Measurements from ENCODE around the gene C12orf42.

The C12orf42 gene

GRCh38 chr12:103279444-103279843, 216.3 kb downstream of the C12orf42 start:
- H3K9ac ChIP-seq: no peak overlapping the region
- no peaks in the 10 kb centered on the region for H3K79me2 ChIP-seq
- no peak overlapping the region for H3K27ac ChIP-seq
- H3K4me2 ChIP-seq (ENCODE audit: low read length): no peak overlapping the region
- H3K9me3 ChIP-seq (ENCODE audit: control insufficient read depth, low read length): no peaks in the 10 kb centered on the region
- H2AFZ ChIP-seq: no peak overlapping the region
- H3K27me3 ChIP-seq (ENCODE audit: control insufficient read depth, insufficient read depth, low read length): no peaks in the 10 kb centered on the region
- no peak overlapping the region for H3K4me3 ChIP-seq (ENCODE audit: low read depth, low read length)
- no peaks in the 10 kb centered on the region for H3K36me3 ChIP-seq (ENCODE audit: control insufficient read depth, insufficient read depth, low read length)
- no peak for TF ChIP-seq CTCF (IDR thresholded peaks at IDR 0.05)
- no peaks in the 10 kb centered on the region for H3K4me1 ChIP-seq

- H3K4me1 ChIP-seq: no peaks in the 10 kb centered on the region
- H3K4me2 ChIP-seq (ENCODE audit: low read length): no peak overlapping the region
- no peaks in the 10 kb centered on the region for H3K27me3 ChIP-seq (ENCODE audit: control insufficient read depth, insufficient read depth, low read length)
- H3K9ac ChIP-seq: no peak overlapping the region
- no peak overlapping the region for H3K4me3 ChIP-seq (ENCODE audit: low read depth, low read length)
- no peaks in the 10 kb centered on the region for H3K9me3 ChIP-seq (ENCODE audit: control insufficient read depth, low read length)
- H2AFZ ChIP-seq: no peak overlapping the region
- H3K27ac ChIP-seq: no peak overlapping the region
- no peaks in the 10 kb centered on the region for H3K79me2 ChIP-seq
- no peak for TF ChIP-seq CTCF (IDR thresholded peaks at IDR 0.05)
- no peaks in the 10 kb centered on the region for H3K36me3 ChIP-seq (ENCODE audit: control insufficient read depth, insufficient read depth, low read length)
Measured at GRCh38 chr12:103278329-103278728, 217.4 kb downstream of the C12orf42 start.

- Histone ChIP-seq H3K36me3 (ENCODE audit: control insufficient read depth, insufficient read depth, low read length) (no peaks in the 10 kb centered on the region), H3K27me3 (ENCODE audit: control insufficient read depth, insufficient read depth, low read length) (no peaks in the 10 kb centered on the region), H3K9me3 (ENCODE audit: control insufficient read depth, low read length) (no peaks in the 10 kb centered on the region), H3K4me2 (ENCODE audit: low read length) (no peak overlapping the region), H3K27ac (no peak overlapping the region), H3K9ac (no peak overlapping the region), H3K79me2 (no peaks in the 10 kb centered on the region), H3K4me1 (no peaks in the 10 kb centered on the region), H2AFZ (no peak overlapping the region), H3K4me3 (ENCODE audit: low read depth, low read length) (no peak overlapping the region)
- TF ChIP-seq CTCF (IDR thresholded peaks at IDR 0.05): no peak
Measured at GRCh38 chr12:103273645-103274044, 222.1 kb downstream of the C12orf42 start.

GRCh38 chr12:103272949-103273348, 222.8 kb downstream of the C12orf42 start:
- no peak for TF ChIP-seq CTCF (IDR thresholded peaks at IDR 0.05)
- H3K9ac ChIP-seq: no peak overlapping the region
- no peak overlapping the region for H3K27ac ChIP-seq
- no peaks in the 10 kb centered on the region for H3K9me3 ChIP-seq (ENCODE audit: control insufficient read depth, low read length)
- no peak overlapping the region for H3K4me2 ChIP-seq (ENCODE audit: low read length)
- H3K27me3 ChIP-seq (ENCODE audit: control insufficient read depth, insufficient read depth, low read length): no peaks in the 10 kb centered on the region
- H3K79me2 ChIP-seq: no peaks in the 10 kb centered on the region
- H3K4me3 ChIP-seq (ENCODE audit: low read depth, low read length): no peak overlapping the region
- H2AFZ ChIP-seq: no peak overlapping the region
- no peaks in the 10 kb centered on the region for H3K36me3 ChIP-seq (ENCODE audit: control insufficient read depth, insufficient read depth, low read length)
- no peaks in the 10 kb centered on the region for H3K4me1 ChIP-seq

GRCh38 chr12:103269946-103270345, 225.8 kb downstream of the C12orf42 start:
- Histone ChIP-seq H3K4me2 (ENCODE audit: low read length) (no peak overlapping the region), H3K27ac (no peak overlapping the region), H3K79me2 (no peaks in the 10 kb centered on the region), H3K27me3 (ENCODE audit: control insufficient read depth, insufficient read depth, low read length) (no peaks in the 10 kb centered on the region), H3K4me3 (ENCODE audit: low read depth, low read length) (no peak overlapping the region), H3K4me1 (no peaks in the 10 kb centered on the region), H3K36me3 (ENCODE audit: control insufficient read depth, insufficient read depth, low read length) (no peaks in the 10 kb centered on the region), H2AFZ (no peak overlapping the region), H3K9me3 (ENCODE audit: control insufficient read depth, low read length) (no peaks in the 10 kb centered on the region), H3K9ac (no peak overlapping the region)
- no peak for TF ChIP-seq CTCF (IDR thresholded peaks at IDR 0.05)

Data from parathyroid adenoma (tissue), 2 donors.